CD14-positive monocyte (primary cell): ENCODE measurements around the gene QPCTL. TPM values are rescaled to one million over a fixed set of nuclear protein-coding genes. Genes with fewer than 3 reads are reported as not detected.

Experiments
- DNase-seq, 3 donors: peaks; one replicate each; pipeline ENCODE4 v3.0.0-alpha.2; 2011 to 2022
- H2AFZ ChIP-seq: 2 replicates; pipeline ENCODE4 v1.6.0; 2012; ENCODE audit warnings: mild to moderate bottlenecking, low read depth, low read length, inconsistent platforms; ENCODE audit not compliant: insufficient read depth, poor library complexity, severe bottlenecking
- H3K27ac ChIP-seq, 2 donors: 1 replicate in 1 of 2; 2 replicates in 1 of 2; pipeline ENCODE4 v1.5.1; 2012 to 2013; ENCODE audit warnings: low read length in 2 of 2, control low read depth in 1 of 2, inconsistent platforms in 1 of 2, low read depth in 1 of 2, mild to moderate bottlenecking in 1 of 2
- H3K27me3 ChIP-seq, 2 donors: one replicate each; pipeline versions ENCODE4 v1.6.0 to v1.6.1; 2011 to 2013; ENCODE audit warnings: low read length in 2 of 2; ENCODE audit not compliant: control insufficient read depth in 2 of 2, insufficient read depth in 2 of 2
- H3K36me3 ChIP-seq, 2 donors: replicated peaks in 1 of 2; 1 replicate in 1 of 2; 2 replicates in 1 of 2; pipeline versions ENCODE4 v1.5.1 to v1.6.1; 2012 to 2013; ENCODE audit warnings: low read length in 2 of 2, control low read depth in 1 of 2, inconsistent platforms in 1 of 2, mild to moderate bottlenecking in 1 of 2; ENCODE audit not compliant: insufficient read depth in 2 of 2, control insufficient read depth in 1 of 2
- H3K4me1 ChIP-seq, 2 donors: 1 replicate in 1 of 2; 2 replicates in 1 of 2; pipeline versions ENCODE4 v1.5.1 to v1.6.1; 2012 to 2013; ENCODE audit warnings: low read length in 2 of 2, control low read depth in 1 of 2, inconsistent platforms in 1 of 2, mild to moderate bottlenecking in 1 of 2, moderate library complexity in 1 of 2; ENCODE audit not compliant: insufficient read depth in 2 of 2, control insufficient read depth in 1 of 2
- H3K4me2 ChIP-seq: replicated peaks from 2 replicates; pipeline ENCODE3; 2012; ENCODE audit warnings: low read length, moderate library complexity, mild to moderate bottlenecking; ENCODE audit not compliant: poor library complexity, severe bottlenecking; ENCODE audit errors: extremely low read depth
- H3K4me3 ChIP-seq, 3 experiments: fragments of 200-600 bp in 1 of 3; sonication (generic) in 1 of 3; replicated peaks in 1 of 3; 1 replicate in 2 of 3; 2 replicates in 1 of 3; pipeline ENCODE4 v1.5.1; 2011 to 2013; ENCODE audit warnings: low read length in 3 of 3, mild to moderate bottlenecking in 3 of 3, control low read depth in 2 of 3, low read depth in 2 of 3, inconsistent platforms in 1 of 3, moderate library complexity in 1 of 3
- H3K79me2 ChIP-seq: 2 replicates; pipeline ENCODE4 v1.6.0; 2012; ENCODE audit warnings: mild to moderate bottlenecking, control low read depth, inconsistent platforms, low read length, moderate library complexity; ENCODE audit not compliant: insufficient read depth
- H3K9ac ChIP-seq: 2 replicates; pipeline ENCODE4 v1.6.0; 2017; ENCODE audit warnings: low read length, mild to moderate bottlenecking; ENCODE audit not compliant: insufficient read depth, poor library complexity, severe bottlenecking
- H3K9me3 ChIP-seq, 2 donors: replicated peaks in 1 of 2; 1 replicate in 1 of 2; 2 replicates in 1 of 2; pipeline versions ENCODE4 v1.5.1 to v1.6.1; 2012 to 2013; ENCODE audit warnings: low read length in 2 of 2, control low read depth in 1 of 2; ENCODE audit not compliant: control insufficient read depth in 1 of 2, insufficient read depth in 1 of 2
- H4K20me1 ChIP-seq: 2 replicates; pipeline ENCODE4 v1.6.0; 2012; ENCODE audit warnings: mild to moderate bottlenecking, low read length, control low read depth, moderate library complexity; ENCODE audit not compliant: insufficient read depth
- H3K27ac Mint-ChIP-seq, 7 donors: one replicate each; pipeline ENCODE4 v1.8.0; 2020; ENCODE audit warnings: mild to moderate bottlenecking in 7 of 7, mixed read lengths in 7 of 7, moderate library complexity in 6 of 7, inconsistent platforms in 2 of 7
- H3K27me3 Mint-ChIP-seq, 3 donors: one replicate each; pipeline ENCODE4 v1.8.0; 2021 to 2022; ENCODE audit warnings: low read depth in 3 of 3, mild to moderate bottlenecking in 3 of 3, mixed read lengths in 3 of 3, moderate library complexity in 3 of 3, inconsistent platforms in 1 of 3
- H3K36me3 Mint-ChIP-seq, 2 donors: one replicate each; pipeline ENCODE4 v1.8.0; 2020; ENCODE audit warnings: mixed read lengths in 2 of 2, inconsistent platforms in 1 of 2, mild to moderate bottlenecking in 1 of 2
- H3K4me1 Mint-ChIP-seq: one replicate; pipeline ENCODE4 v1.8.0; 2020; ENCODE audit warnings: mild to moderate bottlenecking, mixed read lengths
- H3K4me3 Mint-ChIP-seq, 2 donors: one replicate each; pipeline ENCODE4 v1.8.0; 2020; ENCODE audit warnings: mild to moderate bottlenecking in 2 of 2, mixed read lengths in 2 of 2, moderate library complexity in 1 of 2
- H3K9me3 Mint-ChIP-seq, 7 donors: one replicate each; pipeline ENCODE4 v1.8.0; 2020 to 2022; ENCODE audit warnings: mixed read lengths in 7 of 7, mild to moderate bottlenecking in 6 of 7, moderate library complexity in 6 of 7, inconsistent platforms in 2 of 7
- CTCF ChIP-seq: fragments of 200-600 bp; IDR thresholded peaks from one replicate; pipeline ENCODE4 v1.8.0; 2022; ENCODE audit warnings: antibody characterized with exemption, mild to moderate bottlenecking
- WGBS: methylation state at CpG from one replicate; pipeline ENCODE4 v1.1.5; 2013; ENCODE audit warnings: missing lambda C conversion rate; ENCODE audit not compliant: insufficient coverage; 5-methylcytosine and 5-hydroxymethylcytosine counted together
- intact Hi-C, 2 donors: fragments of 100-400 bp; cut with micrococcal nuclease; formaldehyde crosslinking; loops; one replicate each; pipeline versions ENCODE4 v1.15.0 to v1.15.1; 2023
- polyA plus RNA-seq, 3 donors: library from polyadenylated mRNA; depleted of rRNA in 1 of 3; unstranded in 2 of 3; stranded (reverse) in 1 of 3; fragments of 300-500 nt in 2 of 3; fragments of >200 nt in 1 of 3; fragmentation: Illumina TruSeq in 2 of 3; gene quantifications; 1 replicate in 2 of 3; 2 replicates in 1 of 3; pipeline ENCODE4 v1.2.3, GENCODE V29; 2012 to 2021

QPCTL gene
- polyA plus RNA-seq, 3 donors, result 0.46 to 3.0 (median 0.90) TPM

GRCh38 chr19:45660636-45661035, 31.8 kb upstream of the QPCTL start:
- no peaks in the 10 kb centered on the region for H3K36me3 Mint-ChIP-seq
- no peaks in the 10 kb centered on the region for H3K36me3 ChIP-seq
- no peak overlapping the region for H2AFZ ChIP-seq
- DNase-seq, result no peak
- H3K9me3 Mint-ChIP-seq, result peaks cover 0 to 4% (median 0%) of the 10 kb centered on the region in 7 donors
- no peaks in the 10 kb centered on the region for H3K27me3 ChIP-seq
- H4K20me1 ChIP-seq, result no peaks in the 10 kb centered on the region
- H3K27ac ChIP-seq, result no peak overlapping the region
- TF ChIP-seq CTCF, result no peak
- no peak overlapping the region for H3K9ac ChIP-seq
- no peaks in the 10 kb centered on the region for H3K9me3 ChIP-seq
- peaks cover 0 to 6% of the 10 kb centered on the region in 2 donors for H3K4me1 ChIP-seq
- peaks cover 6% of the 10 kb centered on the region for H3K4me1 Mint-ChIP-seq
- no peak overlapping the region for H3K27ac Mint-ChIP-seq
- no peak overlapping the region for H3K4me2 ChIP-seq
- H3K79me2 ChIP-seq, result no peaks in the 10 kb centered on the region
- H3K4me3 ChIP-seq, result no peak overlapping the region
- intact Hi-C loops, result no loop called here
- peaks cover 17 to 48% (median 23%) of the 10 kb centered on the region in 3 donors for H3K27me3 Mint-ChIP-seq
- WGBS, result 77% methylated on average over 7 of the region's 8 CpGs
- no peak overlapping the region for H3K4me3 Mint-ChIP-seq

- no peak overlapping the region for H3K4me2 ChIP-seq
- TF ChIP-seq CTCF, result no peak
- Mint-ChIP-seq H3K4me3 (no peak overlapping the region), H3K27me3 (peaks cover 36 to 62% (median 48%) of the 10 kb centered on the region in 3 donors), H3K27ac (no peak overlapping the region), H3K36me3 (peaks cover 3 to 9% of the 10 kb centered on the region in 2 donors), H3K4me1 (peaks cover 20% of the 10 kb centered on the region), H3K9me3 (peaks cover 0 to 10% (median 3%) of the 10 kb centered on the region in 7 donors)
- H3K9me3 ChIP-seq, result no peaks in the 10 kb centered on the region
- no peaks in the 10 kb centered on the region for H3K36me3 ChIP-seq
- no peak overlapping the region for H3K4me3 ChIP-seq
- H3K4me1 ChIP-seq, result peaks cover 9 to 19% of the 10 kb centered on the region in 2 donors
- no CpG with 5 or more reads among the region's 1 CpG for WGBS
- no peak overlapping the region for H2AFZ ChIP-seq
- intact Hi-C loops, result no loop called here
- no peak overlapping the region for H3K9ac ChIP-seq
- no peak overlapping the region for H3K27ac ChIP-seq
- peaks cover 12 to 23% of the 10 kb centered on the region in 2 donors for H3K27me3 ChIP-seq
- no peaks in the 10 kb centered on the region for H3K79me2 ChIP-seq
- no peak for DNase-seq
- H4K20me1 ChIP-seq, result no peaks in the 10 kb centered on the region
These were observed 28.7 kb upstream of the QPCTL start for GRCh38 chr19:45663800-45664199.
